Lower lobe of right lung (tissue), 2 donors: ENCODE results near the gene FUT4. TPM values are rescaled to one million over a fixed set of nuclear protein-coding genes. Genes with fewer than 3 reads are reported as not detected.
A peak's percentile ranks its signal among the peaks of the same experiment; 100 is the strongest.

Source experiments
- ATAC-seq, 2 donors: fragments of 200-7000 bp; cut with Tn5 transposase; one replicate each; pipeline ENCODE4 v1.9.1; 2020 to 2022; ENCODE audit warnings: mild to moderate bottlenecking in 2 of 2, moderate library complexity in 2 of 2
- DNase-seq: peaks from one replicate; pipeline ENCODE4 v3.0.0-alpha.2; 2020
- H3K27ac ChIP-seq: fragments of 200-600 bp; one replicate; pipeline ENCODE4 v1.8.0; 2022
- H3K27me3 ChIP-seq: fragments of 200-600 bp; one replicate; pipeline ENCODE4 v1.8.0; 2022; ENCODE audit warnings: low read depth
- H3K36me3 ChIP-seq: fragments of 200-600 bp; one replicate; pipeline ENCODE4 v1.8.0; 2022; ENCODE audit warnings: mild to moderate bottlenecking
- H3K4me1 ChIP-seq: fragments of 200-600 bp; one replicate; pipeline ENCODE4 v1.8.0; 2022
- H3K4me3 ChIP-seq: fragments of 200-600 bp; one replicate; pipeline ENCODE4 v1.8.0; 2022; ENCODE audit warnings: mild to moderate bottlenecking
- H3K9me3 ChIP-seq: fragments of 200-600 bp; one replicate; pipeline ENCODE4 v1.8.0; 2022
- intact Hi-C: fragments of 100-400 bp; cut with DNase I; formaldehyde crosslinking; loops from one replicate; pipeline ENCODE4 v1.11.0; 2022
- total RNA-seq: library from RNA; stranded (reverse); fragmentation: NEBNext Ultra II Directional; extraction: Animal tissue kit (Norgen Biotek cat#: 25700); gene quantifications from one replicate; pipeline ENCODE4 v1.2.1, GENCODE V29; 2021
- TF ChIP-seq, protein P1 (sequence below): fragments of 200-600 bp; IDR thresholded peaks from one replicate; pipeline ENCODE4 v1.8.0; 2022; ENCODE audit warnings: antibody characterized with exemption, mild to moderate bottlenecking
- donor health status: DM: no; HTN: yes; CAD: no; lungs with severe emphysema.

Gene FUT4
- total RNA-seq, 1 donor from 2014 or later, result 7.1 TPM

DNA sequence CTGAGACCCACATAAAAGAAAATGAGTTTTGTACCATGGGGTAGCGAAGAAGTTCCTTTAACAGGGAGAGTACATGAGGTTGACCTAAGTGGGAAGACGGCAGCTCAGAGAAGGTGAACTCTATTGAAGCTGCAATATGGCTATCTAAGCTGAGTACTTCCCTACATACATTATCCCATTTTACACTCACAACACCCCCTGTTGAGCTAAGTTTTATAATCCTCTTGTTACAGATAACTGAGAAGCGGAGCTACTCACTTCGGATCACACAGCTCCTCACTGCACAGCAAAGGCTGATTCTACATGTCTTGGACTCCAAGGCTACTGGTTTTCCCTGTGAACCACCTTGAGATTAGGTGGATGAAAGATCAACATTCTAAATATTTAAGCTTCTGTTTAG, 15.2 kb downstream of the FUT4 start:
- no peaks in the 10 kb centered on the region for H3K4me1 ChIP-seq
- ATAC-seq, result no peak
- intact Hi-C loops, result no loop called here

DNA sequence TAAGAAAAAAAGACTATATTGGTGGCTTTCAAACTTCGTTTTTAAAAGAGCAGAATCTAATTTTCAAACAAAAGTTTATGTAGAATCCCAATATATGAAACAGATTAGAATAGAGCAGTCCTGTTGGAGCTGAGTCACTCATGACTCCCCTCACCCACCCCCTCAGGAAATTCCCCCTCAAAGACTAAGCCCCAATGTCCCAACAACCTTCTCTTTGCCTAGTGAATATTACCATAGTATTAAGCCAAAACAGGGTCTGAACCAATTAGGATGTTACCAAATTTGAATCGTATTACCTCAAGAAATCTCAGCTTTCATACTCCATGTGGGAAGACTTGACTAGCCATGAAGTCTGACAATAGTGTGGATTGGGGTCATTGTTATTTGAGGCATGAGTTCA, 15.6 kb downstream of the FUT4 start:
- TF ChIP-seq, protein P1, sequence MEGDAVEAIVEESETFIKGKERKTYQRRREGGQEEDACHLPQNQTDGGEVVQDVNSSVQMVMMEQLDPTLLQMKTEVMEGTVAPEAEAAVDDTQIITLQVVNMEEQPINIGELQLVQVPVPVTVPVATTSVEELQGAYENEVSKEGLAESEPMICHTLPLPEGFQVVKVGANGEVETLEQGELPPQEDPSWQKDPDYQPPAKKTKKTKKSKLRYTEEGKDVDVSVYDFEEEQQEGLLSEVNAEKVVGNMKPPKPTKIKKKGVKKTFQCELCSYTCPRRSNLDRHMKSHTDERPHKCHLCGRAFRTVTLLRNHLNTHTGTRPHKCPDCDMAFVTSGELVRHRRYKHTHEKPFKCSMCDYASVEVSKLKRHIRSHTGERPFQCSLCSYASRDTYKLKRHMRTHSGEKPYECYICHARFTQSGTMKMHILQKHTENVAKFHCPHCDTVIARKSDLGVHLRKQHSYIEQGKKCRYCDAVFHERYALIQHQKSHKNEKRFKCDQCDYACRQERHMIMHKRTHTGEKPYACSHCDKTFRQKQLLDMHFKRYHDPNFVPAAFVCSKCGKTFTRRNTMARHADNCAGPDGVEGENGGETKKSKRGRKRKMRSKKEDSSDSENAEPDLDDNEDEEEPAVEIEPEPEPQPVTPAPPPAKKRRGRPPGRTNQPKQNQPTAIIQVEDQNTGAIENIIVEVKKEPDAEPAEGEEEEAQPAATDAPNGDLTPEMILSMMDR, result no peak
- intact Hi-C loops, result no loop called here
- no peaks in the 10 kb centered on the region for H3K36me3 ChIP-seq
- ATAC-seq (no peak), DNase-seq (no peak)
- H3K9me3 ChIP-seq, result no peaks in the 10 kb centered on the region
- H3K4me1 ChIP-seq, result no peaks in the 10 kb centered on the region
- H3K4me3 ChIP-seq, result no peak overlapping the region
- H3K27ac ChIP-seq, result no peak overlapping the region
- no peaks in the 10 kb centered on the region for H3K27me3 ChIP-seq

More for the DNA sequence above, 15.2 kb downstream of the FUT4 start:
- no peak for DNase-seq
- TF ChIP-seq, protein P1, result no peak
- Histone ChIP-seq H3K36me3 (no peaks in the 10 kb centered on the region), H3K9me3 (no peaks in the 10 kb centered on the region), H3K27ac (no peak overlapping the region), H3K4me3 (no peak overlapping the region), H3K27me3 (no peaks in the 10 kb centered on the region)

DNA sequence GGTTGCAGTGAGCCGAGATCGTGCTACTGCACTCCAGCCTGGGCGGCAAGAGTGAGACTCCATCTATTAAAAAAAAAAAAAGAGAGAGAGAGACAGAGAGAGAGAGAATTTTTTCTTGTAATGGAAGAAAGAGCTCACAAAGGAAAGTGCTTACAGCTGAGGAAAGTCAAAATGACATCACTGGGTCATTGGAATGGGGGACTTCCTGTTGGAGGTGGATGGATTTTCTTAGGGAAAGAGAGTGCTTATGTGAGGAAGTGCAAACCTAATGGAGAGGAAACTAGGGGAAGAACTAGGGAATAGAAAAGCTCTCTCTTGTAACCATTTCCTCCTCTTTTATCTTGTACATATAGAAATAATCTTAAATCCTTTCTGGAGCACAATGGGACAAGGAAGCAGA, 17.1 kb downstream of the FUT4 start:
- Histone ChIP-seq H3K9me3 (no peaks in the 10 kb centered on the region), H3K27ac (no peak overlapping the region), H3K36me3 (no peaks in the 10 kb centered on the region), H3K27me3 (no peaks in the 10 kb centered on the region), H3K4me1 (no peaks in the 10 kb centered on the region), H3K4me3 (no peak overlapping the region)
- intact Hi-C loops, result no loop called here
- ATAC-seq, result no peak
- DNase-seq, result no peak
- TF ChIP-seq, protein P1, result no peak

DNA sequence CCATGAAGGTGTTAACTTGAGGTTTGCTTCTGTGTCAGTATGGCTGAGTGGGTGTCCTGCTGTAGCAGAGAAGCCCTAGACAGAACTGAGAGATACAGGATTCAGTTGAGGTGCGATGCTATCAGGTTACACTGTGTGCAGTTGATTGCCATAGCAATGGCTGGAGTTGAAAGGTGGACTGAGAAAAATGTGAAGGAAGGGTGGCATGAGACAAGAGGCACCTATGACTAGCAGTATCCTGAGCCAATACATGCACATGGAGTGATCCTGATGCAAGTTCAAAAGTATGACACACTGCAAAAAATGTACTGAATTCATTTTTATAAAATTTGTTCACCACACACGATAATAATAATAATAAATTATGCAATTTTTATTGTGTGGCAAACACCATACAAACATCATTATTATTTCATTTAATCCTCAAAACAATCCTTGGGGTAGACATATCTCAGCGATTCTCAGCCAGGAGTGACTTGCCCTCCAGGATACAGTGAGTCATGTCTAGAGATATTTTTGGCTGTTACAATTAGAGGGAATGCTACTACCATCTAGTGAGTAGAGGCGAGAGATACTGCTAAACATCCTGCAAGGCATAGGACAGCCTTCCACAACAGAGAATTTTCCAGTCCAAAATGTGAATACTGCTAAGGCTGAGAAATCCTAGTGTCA, 19.6 kb downstream of the FUT4 start:
- no peak for ATAC-seq
- H3K36me3 ChIP-seq, result no peaks in the 10 kb centered on the region
- TF ChIP-seq, protein P1, result peak; percentile 11
- no peak for DNase-seq
- H3K27ac ChIP-seq, result no peak overlapping the region
- no peak overlapping the region for H3K4me3 ChIP-seq
- intact Hi-C loops, result no loop called here
- no peaks in the 10 kb centered on the region for H3K27me3 ChIP-seq
- H3K4me1 ChIP-seq, result no peaks in the 10 kb centered on the region
- no peaks in the 10 kb centered on the region for H3K9me3 ChIP-seq

DNA sequence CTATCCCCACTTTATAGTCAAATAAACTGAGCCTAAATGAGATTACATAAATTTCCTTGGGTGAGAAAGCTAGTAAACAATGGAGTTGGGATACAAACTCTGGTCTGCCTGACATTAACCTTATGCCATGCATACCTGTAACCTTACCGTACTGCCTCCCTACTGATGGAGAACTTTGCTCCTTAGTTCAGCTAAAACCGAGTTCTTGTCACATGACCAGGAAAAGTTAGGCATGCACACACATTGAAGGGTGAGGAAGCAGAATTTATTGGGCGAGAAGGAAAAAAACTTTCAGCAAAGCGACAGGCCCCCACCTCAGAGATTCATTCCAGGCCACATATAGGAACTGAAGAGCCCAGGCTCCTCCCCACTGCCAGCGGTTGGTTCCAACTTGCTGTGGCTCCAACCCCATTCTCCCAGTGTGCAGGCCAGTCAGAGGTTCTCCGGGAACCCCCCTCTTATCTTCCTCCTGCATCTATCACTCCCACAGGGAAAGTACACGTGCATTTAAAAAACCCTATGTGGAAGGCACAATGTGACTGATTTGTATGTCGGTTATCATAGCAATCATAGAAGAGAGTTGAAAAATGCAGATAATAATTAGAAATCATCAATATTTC, 20.2 kb downstream of the FUT4 start:
- Histone ChIP-seq H3K36me3 (no peaks in the 10 kb centered on the region), H3K9me3 (no peaks in the 10 kb centered on the region), H3K27ac (no peak overlapping the region), H3K4me3 (no peak overlapping the region), H3K4me1 (no peaks in the 10 kb centered on the region), H3K27me3 (no peaks in the 10 kb centered on the region)
- no peak for DNase-seq
- ATAC-seq, result no peak
- TF ChIP-seq, protein P1, result no peak
- intact Hi-C loops, result no loop called here
